Measurements from ENCODE around the gene CCDC7. TPM values are rescaled to one million over a fixed set of nuclear protein-coding genes. Genes with fewer than 3 reads are reported as not detected.
"Not testable (repeated sequence)": the region's sequence is repeated elsewhere in the genome, so short reads cannot be mapped to it uniquely, and the experiment has no call there.

Gene CCDC7
- total RNA-seq, 1 donor from 2014 or later: 12.6 TPM

DNA sequence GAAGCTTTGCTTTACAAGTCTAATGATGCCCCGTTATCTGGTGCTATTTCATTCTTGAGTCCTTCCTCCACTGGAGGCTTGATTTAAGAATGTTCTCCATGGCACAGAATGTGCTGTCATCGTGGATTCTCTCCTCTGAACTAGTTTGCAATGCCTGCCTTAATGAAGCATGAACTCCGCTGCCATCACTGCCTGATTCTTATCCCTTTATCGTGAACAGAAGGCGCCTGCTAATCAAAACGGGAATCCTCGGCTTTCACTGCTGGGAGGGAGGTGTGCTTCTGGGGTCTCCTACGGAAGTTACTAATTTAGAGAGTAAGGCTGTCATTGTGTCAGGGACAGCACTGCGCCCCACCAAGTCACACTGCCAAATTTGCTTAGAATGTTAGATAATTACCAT lies 455.9 kb downstream of the CCDC7 start:
- Mint-ChIP-seq H3K36me3 (ENCODE audit: unreplicated experiment) (peaks cover 44% of the 10 kb centered on the region), H3K27me3 (ENCODE audit: unreplicated experiment) (no peaks in the 10 kb centered on the region), H3K27ac (ENCODE audit: unreplicated experiment) (peak overlapping the region; percentile 27), H3K4me3 (ENCODE audit: unreplicated experiment) (no peak overlapping the region), H3K4me1 (ENCODE audit: unreplicated experiment) (no peaks in the 10 kb centered on the region), H3K9me3 (ENCODE audit: unreplicated experiment) (no peaks in the 10 kb centered on the region)
- TF ChIP-seq, protein P1, sequence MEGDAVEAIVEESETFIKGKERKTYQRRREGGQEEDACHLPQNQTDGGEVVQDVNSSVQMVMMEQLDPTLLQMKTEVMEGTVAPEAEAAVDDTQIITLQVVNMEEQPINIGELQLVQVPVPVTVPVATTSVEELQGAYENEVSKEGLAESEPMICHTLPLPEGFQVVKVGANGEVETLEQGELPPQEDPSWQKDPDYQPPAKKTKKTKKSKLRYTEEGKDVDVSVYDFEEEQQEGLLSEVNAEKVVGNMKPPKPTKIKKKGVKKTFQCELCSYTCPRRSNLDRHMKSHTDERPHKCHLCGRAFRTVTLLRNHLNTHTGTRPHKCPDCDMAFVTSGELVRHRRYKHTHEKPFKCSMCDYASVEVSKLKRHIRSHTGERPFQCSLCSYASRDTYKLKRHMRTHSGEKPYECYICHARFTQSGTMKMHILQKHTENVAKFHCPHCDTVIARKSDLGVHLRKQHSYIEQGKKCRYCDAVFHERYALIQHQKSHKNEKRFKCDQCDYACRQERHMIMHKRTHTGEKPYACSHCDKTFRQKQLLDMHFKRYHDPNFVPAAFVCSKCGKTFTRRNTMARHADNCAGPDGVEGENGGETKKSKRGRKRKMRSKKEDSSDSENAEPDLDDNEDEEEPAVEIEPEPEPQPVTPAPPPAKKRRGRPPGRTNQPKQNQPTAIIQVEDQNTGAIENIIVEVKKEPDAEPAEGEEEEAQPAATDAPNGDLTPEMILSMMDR (IDR thresholded peaks at IDR 0.05): no peak
- no peak for DNase-seq (ENCODE audit: extremely low spot score, unreplicated experiment)

DNA sequence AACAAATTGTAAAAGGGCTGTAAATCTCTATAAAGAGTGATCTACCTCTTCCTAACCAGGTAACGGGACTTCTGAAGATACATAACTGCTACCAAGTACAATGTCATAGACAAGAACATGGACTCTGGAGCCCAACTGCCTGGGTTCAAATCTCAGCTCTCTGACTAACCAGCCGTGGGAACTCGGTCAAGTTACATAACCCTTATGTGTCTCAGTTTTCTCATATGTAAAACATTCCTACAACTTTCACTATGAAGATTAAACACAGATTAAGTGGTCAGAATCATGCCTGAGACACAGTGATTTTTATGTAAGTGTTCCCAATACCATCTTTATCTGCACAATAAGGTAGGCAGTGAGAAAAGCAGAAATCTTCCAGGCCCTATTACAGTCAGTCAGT lies 459.5 kb downstream of the CCDC7 start:
- H3K27ac Mint-ChIP-seq (ENCODE audit: unreplicated experiment): no peak overlapping the region
- TF ChIP-seq, protein P1 (IDR thresholded peaks at IDR 0.05): no peak

DNA sequence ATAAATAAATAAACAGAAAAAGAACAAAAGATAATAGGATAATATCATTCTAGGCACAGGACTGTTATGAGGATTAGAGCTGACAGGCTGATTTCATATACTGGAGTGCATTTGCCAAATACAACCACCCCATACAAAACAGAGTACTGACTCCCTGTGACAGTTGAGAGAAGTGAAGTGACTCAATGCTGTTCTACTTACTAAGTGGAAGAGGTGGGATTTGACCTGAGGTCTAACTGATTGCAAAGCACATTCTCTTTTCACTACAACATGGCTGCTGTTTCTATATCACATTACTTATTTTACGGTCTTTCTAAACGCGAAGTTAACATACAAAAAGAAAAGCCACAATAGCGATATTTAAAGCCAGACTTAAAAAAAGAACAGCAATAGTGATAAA lies 460.7 kb downstream of the CCDC7 start:
- TF ChIP-seq, protein P1 (IDR thresholded peaks at IDR 0.05): no peak
- Mint-ChIP-seq H3K4me1 (ENCODE audit: unreplicated experiment) (peaks cover 6% of the 10 kb centered on the region), H3K27ac (ENCODE audit: unreplicated experiment) (no peak overlapping the region), H3K27me3 (ENCODE audit: unreplicated experiment) (no peaks in the 10 kb centered on the region), H3K36me3 (ENCODE audit: unreplicated experiment) (peaks cover 48% of the 10 kb centered on the region), H3K4me3 (ENCODE audit: unreplicated experiment) (no peak overlapping the region), H3K9me3 (ENCODE audit: unreplicated experiment) (no peaks in the 10 kb centered on the region)
- no peak for DNase-seq (ENCODE audit: extremely low spot score, unreplicated experiment)

More for the DNA sequence above, 459.5 kb downstream of the CCDC7 start:
- no peak for DNase-seq (ENCODE audit: extremely low spot score, unreplicated experiment)
- H3K36me3 Mint-ChIP-seq (ENCODE audit: unreplicated experiment): peaks cover 43% of the 10 kb centered on the region
- no peak overlapping the region for H3K4me3 Mint-ChIP-seq (ENCODE audit: unreplicated experiment)
- H3K4me1 Mint-ChIP-seq (ENCODE audit: unreplicated experiment): peaks cover 6% of the 10 kb centered on the region
- H3K9me3 Mint-ChIP-seq (ENCODE audit: unreplicated experiment): no peaks in the 10 kb centered on the region
- H3K27me3 Mint-ChIP-seq (ENCODE audit: unreplicated experiment): no peaks in the 10 kb centered on the region

DNA sequence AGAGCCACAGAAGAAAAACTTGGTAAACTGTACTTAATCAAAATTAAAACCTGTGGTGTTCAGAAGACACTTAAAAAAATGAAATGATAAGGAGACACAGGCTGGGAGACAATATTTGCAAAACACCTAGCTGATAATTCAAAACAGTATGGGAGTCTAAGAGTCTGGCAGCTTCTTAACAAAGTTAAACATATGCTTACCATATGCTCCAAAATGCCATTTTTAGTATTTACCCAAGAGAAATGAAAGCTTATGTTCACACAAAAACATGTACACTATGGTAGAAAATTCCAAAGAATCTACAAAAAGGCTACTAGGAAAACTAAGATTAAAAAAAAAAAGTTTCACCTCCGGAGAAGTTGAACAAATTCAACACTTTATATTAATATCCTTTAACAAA lies 463.5 kb downstream of the CCDC7 start:
- peaks cover 6% of the 10 kb centered on the region for H3K4me1 Mint-ChIP-seq (ENCODE audit: unreplicated experiment)
- H3K4me3 Mint-ChIP-seq (ENCODE audit: unreplicated experiment): no peak overlapping the region
- peaks cover 58% of the 10 kb centered on the region for H3K36me3 Mint-ChIP-seq (ENCODE audit: unreplicated experiment)
- no peak for DNase-seq (ENCODE audit: extremely low spot score, unreplicated experiment)
- H3K9me3 Mint-ChIP-seq (ENCODE audit: unreplicated experiment): no peaks in the 10 kb centered on the region
- H3K27me3 Mint-ChIP-seq (ENCODE audit: unreplicated experiment): no peaks in the 10 kb centered on the region
- H3K27ac Mint-ChIP-seq (ENCODE audit: unreplicated experiment): no peak overlapping the region
- TF ChIP-seq, protein P1 (IDR thresholded peaks at IDR 0.05): no peak

DNA sequence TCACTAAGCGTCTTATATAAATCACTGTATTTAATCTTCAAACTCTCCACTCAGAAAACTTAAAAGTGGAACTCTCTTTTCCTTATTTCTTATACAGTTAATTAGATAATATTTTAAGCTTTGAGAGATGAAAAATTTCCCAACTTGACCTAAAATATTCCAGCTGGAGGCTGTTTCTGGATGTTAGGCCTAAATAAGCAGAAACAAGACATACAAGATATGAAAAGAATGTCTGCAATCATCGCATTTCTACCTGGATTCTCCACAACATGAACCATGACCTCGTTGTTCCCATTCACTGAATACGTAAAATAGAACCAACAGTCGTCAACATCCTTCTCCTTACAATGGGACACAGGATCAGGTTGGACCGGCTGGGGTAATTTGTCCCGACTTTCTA lies 464.0 kb downstream of the CCDC7 start:
- H3K4me3 Mint-ChIP-seq (ENCODE audit: unreplicated experiment); DNase-seq (ENCODE audit: extremely low spot score, unreplicated experiment); H3K4me1 Mint-ChIP-seq (ENCODE audit: unreplicated experiment); H3K27me3 Mint-ChIP-seq (ENCODE audit: unreplicated experiment); H3K27ac Mint-ChIP-seq (ENCODE audit: unreplicated experiment); H3K9me3 Mint-ChIP-seq (ENCODE audit: unreplicated experiment): not testable (repeated sequence)
- peaks cover 63% of the 10 kb centered on the region for H3K36me3 Mint-ChIP-seq (ENCODE audit: unreplicated experiment)
